Endothelial cell of umbilical vein (primary cell): ENCODE results near the gene KIAA0232.

Experiments used
- EZH2 ChIP-seq: IDR thresholded peaks from 2 replicates; pipeline ENCODE4 v1.6.1; 2012; ENCODE audit warnings: borderline replicate concordance, low read depth, mild to moderate bottlenecking, moderate library complexity, low read length, inconsistent platforms; ENCODE audit not compliant: severe bottlenecking
- JUN ChIP-seq: IDR thresholded peaks from 2 replicates; pipeline ENCODE4 v1.6.1; 2011; ENCODE audit warnings: borderline replicate concordance, low read depth; ENCODE audit not compliant: insufficient read length, insufficient read depth
- POLR2A ChIP-seq: IDR thresholded peaks from 2 replicates; pipeline ENCODE4 v1.6.1; 2012; ENCODE audit warnings: low read depth, mild to moderate bottlenecking, control low read depth, low read length
- POLR2AphosphoS5 ChIP-seq: IDR thresholded peaks from 2 replicates; pipeline ENCODE4 v1.6.1; 2012; ENCODE audit warnings: low read depth, mild to moderate bottlenecking, control low read depth, low read length, moderate library complexity; ENCODE audit not compliant: insufficient read depth
- TF ChIP-seq, protein P1 (sequence below), 2 donors: IDR thresholded peaks; 1 replicate in 1 of 2; 2 replicates in 1 of 2; pipeline ENCODE4 v1.5.1; 2011; ENCODE audit warnings: low read length in 2 of 2, mild to moderate bottlenecking in 2 of 2, moderate library complexity in 2 of 2, control low read depth in 1 of 2, inconsistent platforms in 1 of 2, low read depth in 1 of 2; ENCODE audit not compliant: insufficient read depth in 1 of 2; ENCODE audit errors: extremely low read depth in 1 of 2
- TF ChIP-seq, protein P2 (sequence below): IDR thresholded peaks from 2 replicates; pipeline ENCODE4 v1.6.1; 2011; ENCODE audit not compliant: insufficient read depth, insufficient read length

DNA sequence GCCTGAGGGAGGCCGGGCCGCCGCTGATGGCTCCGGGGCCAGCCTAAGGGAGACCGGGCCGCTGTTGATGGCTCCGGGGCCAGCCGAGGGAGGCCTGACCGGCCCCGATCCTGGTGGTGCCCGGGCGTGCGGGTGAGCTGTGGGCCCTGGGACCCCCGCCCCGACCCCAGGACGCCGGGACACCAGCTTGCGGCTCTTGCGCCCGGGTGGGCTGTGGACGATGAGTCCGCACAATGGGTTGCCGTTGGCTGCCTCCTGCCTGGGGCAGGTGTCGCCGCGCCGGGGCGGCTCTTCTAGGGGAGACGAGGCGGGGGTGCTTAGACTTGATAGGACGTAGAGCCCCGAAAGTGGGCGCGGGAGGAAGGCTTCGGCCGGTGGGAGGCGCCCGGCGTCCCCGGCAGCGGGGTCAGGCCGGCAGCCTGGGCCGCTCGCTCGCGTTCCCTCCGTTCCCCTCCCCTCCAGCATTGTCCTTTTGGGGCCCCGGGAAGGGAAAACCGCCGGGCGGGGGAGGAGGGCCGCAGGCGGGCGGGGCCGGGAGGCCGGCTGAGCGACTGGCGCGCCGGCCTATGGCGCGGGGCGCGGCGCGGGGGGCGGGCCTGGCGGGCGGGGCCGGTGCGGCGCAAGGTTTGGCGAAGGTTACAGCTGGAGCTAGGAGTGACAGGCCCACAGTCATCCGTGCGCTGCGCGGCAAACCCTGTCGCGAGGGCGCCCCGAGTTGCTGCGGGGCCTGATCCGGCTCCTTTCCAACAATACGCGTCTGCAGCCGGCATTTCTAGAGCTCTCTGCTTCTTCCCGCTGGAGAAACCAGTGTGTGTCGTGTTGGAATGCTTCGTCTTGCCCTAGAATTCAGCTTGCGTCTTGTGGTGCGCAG, 819 bp downstream of the KIAA0232 start:
- TF ChIP-seq, protein P1, sequence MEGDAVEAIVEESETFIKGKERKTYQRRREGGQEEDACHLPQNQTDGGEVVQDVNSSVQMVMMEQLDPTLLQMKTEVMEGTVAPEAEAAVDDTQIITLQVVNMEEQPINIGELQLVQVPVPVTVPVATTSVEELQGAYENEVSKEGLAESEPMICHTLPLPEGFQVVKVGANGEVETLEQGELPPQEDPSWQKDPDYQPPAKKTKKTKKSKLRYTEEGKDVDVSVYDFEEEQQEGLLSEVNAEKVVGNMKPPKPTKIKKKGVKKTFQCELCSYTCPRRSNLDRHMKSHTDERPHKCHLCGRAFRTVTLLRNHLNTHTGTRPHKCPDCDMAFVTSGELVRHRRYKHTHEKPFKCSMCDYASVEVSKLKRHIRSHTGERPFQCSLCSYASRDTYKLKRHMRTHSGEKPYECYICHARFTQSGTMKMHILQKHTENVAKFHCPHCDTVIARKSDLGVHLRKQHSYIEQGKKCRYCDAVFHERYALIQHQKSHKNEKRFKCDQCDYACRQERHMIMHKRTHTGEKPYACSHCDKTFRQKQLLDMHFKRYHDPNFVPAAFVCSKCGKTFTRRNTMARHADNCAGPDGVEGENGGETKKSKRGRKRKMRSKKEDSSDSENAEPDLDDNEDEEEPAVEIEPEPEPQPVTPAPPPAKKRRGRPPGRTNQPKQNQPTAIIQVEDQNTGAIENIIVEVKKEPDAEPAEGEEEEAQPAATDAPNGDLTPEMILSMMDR (IDR thresholded peaks at IDR 0.05; ENCODE audit: extremely low read depth in 1 of 2, insufficient read depth in 1 of 2, low read depth in 1 of 2, low read length in 2 of 2): no peak
- TF ChIP-seq JUN (no peak), POLR2A (no peak), EZH2 (no peak), POLR2AphosphoS5 (peak; percentile 32)
- TF ChIP-seq, protein P2, sequence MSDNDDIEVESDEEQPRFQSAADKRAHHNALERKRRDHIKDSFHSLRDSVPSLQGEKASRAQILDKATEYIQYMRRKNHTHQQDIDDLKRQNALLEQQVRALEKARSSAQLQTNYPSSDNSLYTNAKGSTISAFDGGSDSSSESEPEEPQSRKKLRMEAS: no peak
